GM23338 (cell line): ENCODE results near the gene DNAH8. TPM values are rescaled to one million over a fixed set of nuclear protein-coding genes. Genes with fewer than 3 reads are reported as not detected.

Experiments used
- ATAC-seq: fragments of 200-7000 bp; cut with Tn5 transposase; 3 replicates; pipeline ENCODE4 v1.9.1; 2020
- DNase-seq: peaks from one replicate; pipeline ENCODE4 v3.0.0-alpha.2; 2015; ENCODE audit warnings: low spot score
- H2AFZ ChIP-seq: fragments of 200-600 bp; sonication (generic); 2 replicates; pipeline ENCODE4 v1.8.0; 2016; ENCODE audit warnings: antibody characterized with exemption, mild to moderate bottlenecking, moderate library complexity
- H3F3A ChIP-seq: fragments of 200-600 bp; sonication (generic); replicated peaks from 2 replicates; pipeline ENCODE4 v1.8.0; 2017; ENCODE audit warnings: antibody characterized with exemption, mixed run types, low read depth
- H3K27ac ChIP-seq: fragments of 200-600 bp; sonication (generic); 2 replicates; pipeline ENCODE4 v1.6.1; 2016; ENCODE audit warnings: low read depth
- H3K27me3 ChIP-seq: fragments of 200-600 bp; sonication (generic); 2 replicates; pipeline ENCODE4 v1.8.0; 2016; ENCODE audit warnings: mild to moderate bottlenecking, mixed run types, moderate library complexity; ENCODE audit not compliant: insufficient read depth
- H3K36me3 ChIP-seq: fragments of 200-600 bp; sonication (generic); 2 replicates; pipeline ENCODE4 v1.8.0; 2016; ENCODE audit warnings: mild to moderate bottlenecking; ENCODE audit not compliant: insufficient read depth
- H3K4me1 ChIP-seq: fragments of 200-600 bp; sonication (generic); 2 replicates; pipeline ENCODE4 v1.8.0; 2016; ENCODE audit warnings: mild to moderate bottlenecking, moderate library complexity; ENCODE audit not compliant: insufficient read depth
- H3K4me2 ChIP-seq: fragments of 200-600 bp; sonication (generic); 2 replicates; pipeline ENCODE4 v1.7.1; 2017; ENCODE audit warnings: mixed run types
- H3K4me3 ChIP-seq: fragments of 200-600 bp; sonication (generic); 2 replicates; pipeline ENCODE4 v1.6.1; 2016; ENCODE audit warnings: mixed run types
- H3K79me2 ChIP-seq: fragments of 200-600 bp; sonication (generic); replicated peaks from 2 replicates; pipeline ENCODE4 v1.8.0; 2017; ENCODE audit warnings: mild to moderate bottlenecking; ENCODE audit not compliant: insufficient read depth
- H3K9me2 ChIP-seq: fragments of 200-600 bp; sonication (generic); 2 replicates; pipeline ENCODE4 v1.8.0; 2017; ENCODE audit not compliant: insufficient read depth
- H4K20me1 ChIP-seq: fragments of 200-600 bp; sonication (generic); replicated peaks from 2 replicates; pipeline ENCODE4 v1.8.0; 2017; ENCODE audit warnings: mild to moderate bottlenecking; ENCODE audit not compliant: insufficient read depth
- H3K27ac Mint-ChIP-seq: 2 replicates; pipeline ENCODE4 v1.8.0; 2020; ENCODE audit warnings: inconsistent platforms, mild to moderate bottlenecking, moderate library complexity, mixed read lengths
- H3K27me3 Mint-ChIP-seq: 3 replicates; pipeline ENCODE4 v1.8.0; 2022; ENCODE audit warnings: low read depth, mild to moderate bottlenecking, moderate library complexity, mixed read lengths, inconsistent platforms; ENCODE audit not compliant: insufficient read depth, poor library complexity
- H3K36me3 Mint-ChIP-seq: 3 replicates; pipeline ENCODE4 v1.8.0; 2021; ENCODE audit warnings: low read depth, mild to moderate bottlenecking, inconsistent platforms, moderate library complexity, mixed read lengths
- H3K4me1 Mint-ChIP-seq: 3 replicates; pipeline ENCODE4 v1.8.0; 2020; ENCODE audit warnings: mild to moderate bottlenecking, inconsistent platforms, mixed read lengths
- H3K4me3 Mint-ChIP-seq: 3 replicates; pipeline ENCODE4 v1.8.0; 2021; ENCODE audit warnings: moderate library complexity, mild to moderate bottlenecking, inconsistent platforms, mixed read lengths
- H3K9me3 Mint-ChIP-seq: 3 replicates; pipeline ENCODE4 v1.8.0; 2020; ENCODE audit warnings: moderate library complexity, mild to moderate bottlenecking, inconsistent platforms, mixed read lengths
- CREB1 ChIP-seq: fragments of 250-450 bp; sonication (Bioruptor Pico); IDR thresholded peaks from 2 replicates; pipeline ENCODE4 v1.5.0; 2020; ENCODE audit warnings: low read depth, mild to moderate bottlenecking, moderate library complexity
- CTCF ChIP-seq, 2 experiments: fragments of 200-600 bp in 1 of 2; sonication (generic) in 1 of 2; conservative IDR thresholded peaks; 2 replicates each; pipeline versions ENCODE4 v1.5.1 to v1.6.1; 2016 to 2017; ENCODE audit warnings: antibody characterized with exemption in 2 of 2, low read depth in 2 of 2, mild to moderate bottlenecking in 2 of 2, moderate library complexity in 1 of 2
- EZH2 ChIP-seq: fragments of 200-600 bp; sonication (generic); IDR thresholded peaks from one replicate; pipeline ENCODE4 v1.8.0; 2017; ENCODE audit warnings: antibody characterized with exemption, mild to moderate bottlenecking, low read depth; ENCODE audit not compliant: unreplicated experiment
- EZH2phosphoT487 ChIP-seq: fragments of 200-600 bp; sonication (generic); IDR thresholded peaks from one replicate; pipeline ENCODE4 v1.8.1; 2018; ENCODE audit warnings: antibody characterized with exemption; ENCODE audit not compliant: unreplicated experiment
- JUNB ChIP-seq: IDR thresholded peaks from one replicate; pipeline ENCODE4 v1.6.1; 2016; ENCODE audit warnings: antibody characterized with exemption; ENCODE audit not compliant: unreplicated experiment
- NANOG ChIP-seq: IDR thresholded peaks from 2 replicates; pipeline ENCODE4 v1.6.1; 2016; ENCODE audit warnings: antibody characterized with exemption, borderline replicate concordance
- POLR2AphosphoS5 ChIP-seq: IDR thresholded peaks from 2 replicates; pipeline ENCODE4 v1.6.1; 2016; ENCODE audit warnings: antibody characterized with exemption, low read depth
- STAT1 ChIP-seq: IDR thresholded peaks from one replicate; pipeline ENCODE4 v1.6.1; 2016; ENCODE audit warnings: antibody characterized with exemption; ENCODE audit not compliant: unreplicated experiment
- ZNF114 ChIP-seq: fragments of 250-450 bp; sonication (Bioruptor Pico); IDR thresholded peaks from 2 replicates; pipeline ENCODE4 v1.5.0; 2020; ENCODE audit warnings: mild to moderate bottlenecking, moderate library complexity
- ZNF331 ChIP-seq: fragments of 250-450 bp; sonication (Bioruptor Pico); IDR thresholded peaks from 2 replicates; pipeline ENCODE4 v1.5.0; 2020; ENCODE audit warnings: low read depth, mild to moderate bottlenecking, moderate library complexity
- ZNF462 ChIP-seq: fragments of 250-450 bp; sonication (Bioruptor Pico); IDR thresholded peaks from 2 replicates; pipeline ENCODE4 v1.5.0; 2020; ENCODE audit warnings: mild to moderate bottlenecking, moderate library complexity
- polyA plus RNA-seq: library from polyadenylated mRNA; unstranded; fragments of >200 nt; fragmentation: Nextera tagmentation; extraction: Ambion mirVana; gene quantifications from 2 replicates; pipeline ENCODE4 v1.2.1, GENCODE V29; 2016
- total RNA-seq: library from RNA; depleted of rRNA; stranded (reverse); fragments of >200 nt; shearing (Covaris generic); gene quantifications from 2 replicates; pipeline ENCODE4 v1.2.3, GENCODE V29; 2014
- TF ChIP-seq, protein P1 (sequence below): IDR thresholded peaks from one replicate; pipeline ENCODE4 v1.6.1; 2018; ENCODE audit warnings: antibody characterized with exemption; ENCODE audit not compliant: unreplicated experiment
- TF ChIP-seq, protein P2 (sequence below): IDR thresholded peaks from 2 replicates; pipeline ENCODE4 v1.6.1; 2016; ENCODE audit warnings: antibody characterized with exemption

DNAH8 gene
- total and polyA plus RNA-seq, 2 experiments from 2014 or later = 0.02 TPM; not detected in 1

GRCh38 chr6:38681850-38682249, 33.3 kb upstream of the DNAH8 start:
- Histone ChIP-seq H4K20me1 (peaks cover 38% of the 10 kb centered on the region), H3F3A (no peaks in the 10 kb centered on the region), H3K4me3 (no peak overlapping the region), H3K9me2 (no peaks in the 10 kb centered on the region), H3K4me1 (no peaks in the 10 kb centered on the region), H3K27ac (no peak overlapping the region), H3K79me2 (peaks cover 11% of the 10 kb centered on the region), H2AFZ (no peak overlapping the region), H3K4me2 (no peak overlapping the region), H3K36me3 (peaks cover 26% of the 10 kb centered on the region), H3K27me3 (no peaks in the 10 kb centered on the region)
- Mint-ChIP-seq H3K9me3 (no peaks in the 10 kb centered on the region), H3K4me3 (no peak overlapping the region), H3K27me3 (no peaks in the 10 kb centered on the region), H3K4me1 (no peaks in the 10 kb centered on the region), H3K36me3 (peaks cover 46% of the 10 kb centered on the region), H3K27ac (no peak overlapping the region)
- TF ChIP-seq EZH2 (no peak), NANOG (no peak), CTCF (conservative IDR thresholded peaks at IDR 0.05; ENCODE audit: low read depth in 2 of 2) (no peak), POLR2AphosphoS5 (no peak), STAT1 (no peak), ZNF331 (CRISPR knock-in tag) (no peak), CREB1 (CRISPR knock-in tag) (no peak), ZNF114 (CRISPR knock-in tag) (no peak), JUNB (no peak), EZH2phosphoT487 (no peak), ZNF462 (CRISPR knock-in tag) (no peak)
- TF ChIP-seq, protein P1, sequence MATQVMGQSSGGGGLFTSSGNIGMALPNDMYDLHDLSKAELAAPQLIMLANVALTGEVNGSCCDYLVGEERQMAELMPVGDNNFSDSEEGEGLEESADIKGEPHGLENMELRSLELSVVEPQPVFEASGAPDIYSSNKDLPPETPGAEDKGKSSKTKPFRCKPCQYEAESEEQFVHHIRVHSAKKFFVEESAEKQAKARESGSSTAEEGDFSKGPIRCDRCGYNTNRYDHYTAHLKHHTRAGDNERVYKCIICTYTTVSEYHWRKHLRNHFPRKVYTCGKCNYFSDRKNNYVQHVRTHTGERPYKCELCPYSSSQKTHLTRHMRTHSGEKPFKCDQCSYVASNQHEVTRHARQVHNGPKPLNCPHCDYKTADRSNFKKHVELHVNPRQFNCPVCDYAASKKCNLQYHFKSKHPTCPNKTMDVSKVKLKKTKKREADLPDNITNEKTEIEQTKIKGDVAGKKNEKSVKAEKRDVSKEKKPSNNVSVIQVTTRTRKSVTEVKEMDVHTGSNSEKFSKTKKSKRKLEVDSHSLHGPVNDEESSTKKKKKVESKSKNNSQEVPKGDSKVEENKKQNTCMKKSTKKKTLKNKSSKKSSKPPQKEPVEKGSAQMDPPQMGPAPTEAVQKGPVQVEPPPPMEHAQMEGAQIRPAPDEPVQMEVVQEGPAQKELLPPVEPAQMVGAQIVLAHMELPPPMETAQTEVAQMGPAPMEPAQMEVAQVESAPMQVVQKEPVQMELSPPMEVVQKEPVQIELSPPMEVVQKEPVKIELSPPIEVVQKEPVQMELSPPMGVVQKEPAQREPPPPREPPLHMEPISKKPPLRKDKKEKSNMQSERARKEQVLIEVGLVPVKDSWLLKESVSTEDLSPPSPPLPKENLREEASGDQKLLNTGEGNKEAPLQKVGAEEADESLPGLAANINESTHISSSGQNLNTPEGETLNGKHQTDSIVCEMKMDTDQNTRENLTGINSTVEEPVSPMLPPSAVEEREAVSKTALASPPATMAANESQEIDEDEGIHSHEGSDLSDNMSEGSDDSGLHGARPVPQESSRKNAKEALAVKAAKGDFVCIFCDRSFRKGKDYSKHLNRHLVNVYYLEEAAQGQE = no peak
- TF ChIP-seq, protein P2, sequence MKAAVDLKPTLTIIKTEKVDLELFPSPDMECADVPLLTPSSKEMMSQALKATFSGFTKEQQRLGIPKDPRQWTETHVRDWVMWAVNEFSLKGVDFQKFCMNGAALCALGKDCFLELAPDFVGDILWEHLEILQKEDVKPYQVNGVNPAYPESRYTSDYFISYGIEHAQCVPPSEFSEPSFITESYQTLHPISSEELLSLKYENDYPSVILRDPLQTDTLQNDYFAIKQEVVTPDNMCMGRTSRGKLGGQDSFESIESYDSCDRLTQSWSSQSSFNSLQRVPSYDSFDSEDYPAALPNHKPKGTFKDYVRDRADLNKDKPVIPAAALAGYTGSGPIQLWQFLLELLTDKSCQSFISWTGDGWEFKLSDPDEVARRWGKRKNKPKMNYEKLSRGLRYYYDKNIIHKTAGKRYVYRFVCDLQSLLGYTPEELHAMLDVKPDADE = no peak
- no peak for ATAC-seq
- no peak for DNase-seq
